Measurements from ENCODE around the gene ELL.

DNA sequence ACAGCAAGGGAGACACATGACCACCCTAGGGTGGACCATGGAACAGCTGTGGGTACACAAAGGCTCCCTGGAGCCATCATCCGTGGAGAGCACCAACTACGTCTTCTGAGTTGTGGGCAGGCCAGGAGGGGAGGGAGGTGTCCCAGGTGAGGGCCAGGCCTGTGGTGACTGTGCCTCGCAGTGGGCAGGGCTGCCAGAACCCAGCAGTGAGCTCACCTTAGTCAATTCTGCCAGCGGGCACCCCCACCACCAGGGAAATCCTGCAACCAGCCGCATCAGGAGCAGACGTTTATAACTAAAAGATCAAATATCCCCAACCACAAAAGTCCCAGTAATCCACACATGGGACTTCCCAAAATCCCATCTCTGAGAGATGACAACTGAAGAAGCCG is 19.6 kb downstream of the ELL start:
- TF ChIP-seq GATA3 (IDR thresholded peaks at IDR 0.05; ENCODE audit: low read depth, low read length), result no peak
- TF ChIP-seq GATA2 (IDR thresholded peaks at IDR 0.05; ENCODE audit: low read depth, low read length), result no peak

Data from SH-SY5Y (cell line).